ENCODE data around the gene PBX1.

Gene PBX1

DNA sequence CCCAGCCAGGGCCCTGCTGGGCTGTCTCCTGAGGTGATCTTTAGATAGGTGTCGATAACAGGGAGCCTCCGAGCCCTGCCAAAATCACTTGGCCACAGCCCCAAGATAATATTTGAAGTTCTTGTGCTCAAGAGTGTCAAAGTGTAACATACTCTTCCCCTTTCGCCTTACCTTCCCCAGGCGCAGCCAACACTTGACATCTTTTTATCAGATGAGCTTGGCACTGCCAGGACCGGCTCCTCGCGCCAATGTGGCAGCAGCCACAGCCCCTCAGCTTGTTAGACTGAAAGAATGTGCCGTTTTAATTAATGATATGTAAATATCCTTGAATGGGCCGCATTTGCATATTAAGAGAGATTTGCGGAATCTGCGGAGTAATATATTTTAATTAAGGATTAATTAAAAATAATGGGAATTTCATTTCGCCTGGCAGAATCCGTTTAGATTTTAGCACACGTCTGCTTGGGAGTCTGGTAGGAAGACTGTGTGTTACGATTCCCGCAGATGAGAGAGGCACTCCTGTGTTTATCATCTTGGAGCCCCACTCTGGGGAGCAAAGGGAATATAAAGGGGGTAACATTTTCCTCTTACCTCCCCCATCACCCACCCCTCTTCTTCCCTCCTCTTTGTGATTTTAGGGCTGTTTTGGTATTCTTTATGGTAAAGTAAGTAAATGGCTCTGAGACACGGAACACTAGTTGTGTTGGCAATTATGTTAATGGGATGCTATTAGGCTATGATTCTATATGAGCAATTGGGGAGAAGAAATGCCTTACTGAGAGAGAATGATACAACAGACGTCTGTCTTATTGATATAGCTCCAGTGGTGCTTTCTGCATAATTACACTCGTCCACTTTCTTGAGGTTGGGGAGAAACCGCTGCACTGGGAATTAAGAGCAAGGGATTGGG is 109.8 kb downstream of the PBX1 start:
- no peak for DNase-seq (ENCODE audit: low read depth in 2 of 2)

DNA sequence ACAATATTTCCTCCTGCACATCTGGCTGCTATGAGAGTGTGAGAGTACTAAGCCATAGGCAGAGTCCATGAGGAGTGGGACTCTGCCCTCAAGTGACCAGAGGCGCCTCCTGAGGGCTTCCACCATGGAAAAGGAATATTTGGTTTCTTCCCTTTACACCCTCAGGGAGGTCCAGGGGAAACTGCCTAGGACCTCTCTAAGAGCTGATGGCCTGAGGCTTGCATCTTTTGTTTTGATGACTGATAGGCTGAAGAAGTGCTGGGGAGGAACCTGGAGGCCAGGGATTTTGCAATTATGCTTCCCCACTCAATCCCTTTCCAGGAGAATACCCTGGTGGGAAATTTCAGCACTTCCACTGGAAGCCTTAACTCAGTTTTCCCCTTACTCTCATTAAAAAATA is 111.0 kb downstream of the PBX1 start:
- no peak for DNase-seq (ENCODE audit: low read depth in 2 of 2)

DNA sequence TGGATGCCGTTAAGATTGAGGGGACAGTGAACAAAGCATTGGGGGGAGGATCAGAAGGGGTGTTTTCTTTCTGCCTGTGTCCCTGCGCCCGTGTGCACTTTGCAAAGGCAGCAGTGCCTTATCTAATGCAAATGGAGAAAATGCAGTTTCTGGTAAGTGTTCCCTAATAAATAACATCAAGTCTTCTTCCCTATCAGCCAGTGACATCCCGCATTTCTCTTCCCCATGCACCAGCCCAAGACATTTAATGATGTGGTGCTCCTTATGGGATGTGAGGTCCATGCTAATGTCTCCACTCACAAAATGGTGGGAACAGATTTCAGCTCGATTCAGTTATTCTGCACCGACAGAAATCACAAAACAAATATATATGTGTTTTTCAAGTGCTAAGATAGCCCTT is 111.8 kb downstream of the PBX1 start:
- no peak for DNase-seq (ENCODE audit: low read depth in 2 of 2)

DNA sequence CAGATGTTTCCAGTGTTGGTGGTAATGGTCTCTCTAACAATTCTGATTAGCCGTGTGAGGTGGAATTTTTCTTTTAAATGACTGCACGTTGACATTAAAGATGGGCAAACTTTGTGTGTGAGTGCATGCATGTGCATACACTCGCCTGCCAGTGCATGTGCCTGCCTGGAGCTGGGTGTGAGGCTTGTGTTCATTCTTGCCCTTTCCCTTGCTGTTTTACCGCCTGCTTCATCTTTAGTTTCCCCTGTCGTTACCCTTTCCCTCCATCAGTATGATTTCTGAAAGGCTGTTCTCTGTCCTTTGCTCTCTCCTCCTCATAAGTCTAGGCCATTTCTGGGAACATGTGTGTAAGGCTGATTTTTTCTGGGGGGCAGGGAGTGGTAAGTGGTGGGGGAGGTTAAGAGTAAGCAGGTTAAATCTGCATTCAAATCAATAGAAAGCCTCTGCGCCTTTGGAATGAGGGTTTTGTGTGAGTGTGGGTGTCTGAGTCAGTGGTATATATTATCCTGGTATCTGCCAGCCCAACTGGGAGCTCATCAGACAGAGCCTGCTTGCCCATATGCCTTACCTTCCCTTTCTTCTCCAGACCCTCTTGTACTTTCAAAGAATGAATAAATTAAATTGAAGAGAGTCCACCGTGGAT is 112.5 kb downstream of the PBX1 start:
- no peak for DNase-seq (ENCODE audit: low read depth in 2 of 2)

DNA sequence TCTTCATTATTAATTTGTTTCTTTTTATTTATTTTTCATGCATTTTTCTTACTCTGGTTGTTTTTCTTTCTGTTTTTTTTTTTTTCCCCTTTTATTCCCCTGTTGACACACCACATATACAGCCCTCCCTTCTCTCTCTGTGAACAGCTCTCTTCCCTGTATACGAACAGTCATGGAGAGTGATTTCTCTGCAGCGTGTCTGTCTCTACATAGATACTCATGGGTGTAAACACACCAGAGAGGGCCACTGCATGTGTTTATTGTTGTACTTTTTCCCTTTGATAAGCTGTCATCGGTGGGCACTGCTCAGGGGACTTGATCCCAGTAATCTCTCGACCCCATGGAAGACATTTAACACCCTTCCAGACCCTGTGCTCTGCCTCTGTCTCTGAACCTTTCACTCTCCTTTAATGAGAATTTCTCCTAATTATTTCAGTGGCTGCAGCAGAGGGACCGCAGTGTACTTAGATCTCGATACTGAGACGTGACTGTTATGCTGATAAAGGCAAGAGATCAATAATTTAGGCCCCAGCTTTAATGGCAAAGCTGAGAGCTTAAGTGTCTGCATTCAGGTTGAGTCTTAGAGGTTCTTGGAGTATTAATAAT is 113.1 kb downstream of the PBX1 start:
- no peak for DNase-seq (ENCODE audit: low read depth in 2 of 2)

DNA sequence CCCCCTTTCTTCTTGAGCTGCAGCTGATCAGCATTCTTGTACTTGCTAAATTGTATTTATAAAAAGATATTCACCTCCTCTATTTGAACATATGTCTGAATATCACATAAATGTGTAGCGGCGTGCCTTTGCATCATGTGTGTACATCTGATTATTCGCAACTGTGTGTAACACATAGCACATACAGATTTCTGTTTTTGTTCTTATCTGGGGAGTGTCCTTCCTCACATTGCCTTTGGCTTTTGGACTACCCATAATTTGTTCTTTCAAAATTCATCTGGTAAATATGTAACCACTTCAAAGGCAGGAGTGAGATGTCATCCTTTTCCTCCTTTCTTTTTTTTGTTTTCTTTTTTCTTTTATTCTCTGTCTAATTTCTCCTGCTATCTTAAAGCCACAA is 113.6 kb downstream of the PBX1 start:
- DNase-seq (ENCODE audit: low read depth in 2 of 2) = no peak

DNA sequence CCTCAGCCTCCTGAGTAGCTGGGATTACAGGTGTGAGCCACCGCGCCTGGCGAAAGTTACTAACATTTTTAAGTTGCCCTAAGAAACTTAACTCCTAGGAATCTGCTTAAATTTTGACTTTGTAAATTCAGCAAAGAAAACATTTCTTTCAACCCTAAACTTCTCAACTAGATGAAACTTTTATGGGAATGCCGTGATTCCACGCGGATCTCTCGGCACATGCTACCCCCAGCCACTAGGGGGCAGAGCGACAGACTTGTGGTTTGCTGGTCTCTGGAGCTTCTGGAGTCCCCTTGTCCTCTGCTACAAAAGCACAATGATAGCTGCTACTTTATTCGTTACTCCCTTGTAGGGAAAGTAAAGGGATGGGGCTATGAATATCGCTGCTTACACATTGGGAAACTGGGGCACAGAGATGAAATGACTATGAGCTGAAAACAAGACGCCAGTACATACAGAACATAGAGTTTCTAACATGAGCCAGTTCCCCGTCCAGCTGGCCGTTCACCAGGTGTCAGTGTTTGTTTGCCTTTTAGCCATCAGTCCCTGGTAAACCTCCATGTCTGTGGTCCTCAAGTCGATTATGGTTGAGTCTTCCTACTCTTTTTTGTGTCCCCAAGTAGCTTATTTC is 114.7 kb downstream of the PBX1 start:
- no peak for DNase-seq (ENCODE audit: low read depth in 2 of 2)

DNA sequence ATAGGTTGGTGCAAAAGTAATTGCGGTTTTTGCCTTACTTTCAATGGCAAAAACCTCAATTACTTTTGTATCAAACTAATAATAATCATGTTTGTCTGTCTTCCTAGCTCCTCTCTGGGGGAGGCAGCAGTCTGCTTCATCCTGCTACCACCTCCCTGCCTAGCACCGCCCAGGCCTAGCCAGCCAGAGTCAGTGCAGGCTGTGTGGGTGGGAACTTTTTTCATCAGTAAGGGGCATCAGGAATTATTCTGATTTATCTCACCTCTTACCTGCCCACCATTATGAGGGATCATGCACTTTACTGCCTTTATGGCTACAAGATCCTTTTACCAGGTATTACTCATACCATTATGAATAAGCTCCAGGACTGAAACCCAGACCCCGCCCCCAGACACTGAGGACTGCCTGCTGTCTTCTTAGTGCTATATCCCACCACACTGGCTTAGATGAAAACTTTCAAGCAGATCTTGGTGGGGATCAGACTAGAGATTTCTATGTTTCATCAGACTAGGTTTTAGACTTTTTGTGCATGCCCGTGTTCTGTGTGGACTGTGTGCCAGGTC is 116.4 kb downstream of the PBX1 start:
- DNase-seq (ENCODE audit: low read depth in 2 of 2) = no peak

DNA sequence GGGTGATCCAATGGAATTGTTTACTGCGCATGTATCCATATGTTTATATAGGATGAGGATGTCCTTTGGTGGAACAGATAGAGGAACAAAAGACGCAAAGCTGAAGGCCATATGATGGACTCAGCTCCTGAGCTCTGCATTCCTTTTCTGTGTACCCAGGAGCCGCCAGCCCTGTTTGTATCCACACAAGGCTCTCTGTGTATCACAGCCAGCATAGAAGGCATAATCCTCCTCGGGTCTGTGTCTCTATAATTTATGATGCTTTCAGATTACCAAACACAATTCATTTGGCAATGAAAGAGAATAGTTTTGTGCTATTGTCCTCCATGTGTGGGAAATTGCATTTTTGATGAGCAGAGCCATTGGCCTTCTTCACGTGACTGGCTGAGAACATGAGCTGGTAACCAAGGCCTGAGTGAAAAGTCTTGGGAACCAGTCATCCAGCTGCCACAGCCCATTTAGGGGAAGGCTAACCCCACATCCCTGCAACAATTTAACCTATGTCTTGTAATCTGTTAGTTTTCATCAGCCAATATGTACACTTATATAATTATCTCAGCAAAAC is 119.2 kb downstream of the PBX1 start:
- DNase-seq (ENCODE audit: low read depth in 2 of 2) = no peak

DNA sequence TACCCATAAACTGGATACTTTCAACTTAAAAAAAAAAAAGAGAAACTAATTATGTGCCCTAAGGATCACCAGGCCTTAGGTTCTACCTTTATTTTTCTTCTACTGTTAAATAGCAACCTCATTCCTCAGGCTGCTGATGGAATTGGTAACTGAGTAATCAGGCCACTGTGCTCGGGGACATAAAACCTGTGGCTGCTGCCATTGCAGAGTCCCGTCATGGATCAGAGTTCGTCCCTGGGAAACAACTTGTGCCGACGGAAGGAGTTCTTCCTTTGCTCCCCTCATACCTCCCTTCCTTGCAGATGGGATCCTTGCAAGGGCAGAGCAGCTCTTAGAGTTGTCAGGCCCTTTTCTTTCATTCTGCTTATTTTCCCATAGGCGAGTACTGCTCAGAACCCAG is 123.6 kb downstream of the PBX1 start:
- DNase-seq (ENCODE audit: low read depth in 2 of 2) = no peak

DNA sequence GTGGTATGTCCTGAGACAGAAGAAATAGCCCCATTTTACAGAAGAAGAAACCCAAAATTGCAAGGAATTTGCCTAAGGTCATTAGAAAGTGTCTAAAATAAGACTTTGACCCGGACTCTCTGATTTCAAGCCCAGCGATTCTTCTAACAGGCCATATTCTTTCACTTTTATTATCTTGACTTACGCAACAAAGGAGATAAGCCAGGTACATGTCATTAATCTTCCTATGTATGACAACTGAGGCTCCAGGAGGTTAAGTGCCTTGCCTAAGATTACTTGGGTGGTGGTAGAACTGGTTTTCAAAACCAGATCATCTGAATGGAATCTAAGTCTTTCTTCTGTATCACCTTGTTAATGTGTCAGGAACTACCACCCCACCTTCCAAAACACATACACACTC is 124.3 kb downstream of the PBX1 start:
- no peak for DNase-seq (ENCODE audit: low read depth in 2 of 2)

DNA sequence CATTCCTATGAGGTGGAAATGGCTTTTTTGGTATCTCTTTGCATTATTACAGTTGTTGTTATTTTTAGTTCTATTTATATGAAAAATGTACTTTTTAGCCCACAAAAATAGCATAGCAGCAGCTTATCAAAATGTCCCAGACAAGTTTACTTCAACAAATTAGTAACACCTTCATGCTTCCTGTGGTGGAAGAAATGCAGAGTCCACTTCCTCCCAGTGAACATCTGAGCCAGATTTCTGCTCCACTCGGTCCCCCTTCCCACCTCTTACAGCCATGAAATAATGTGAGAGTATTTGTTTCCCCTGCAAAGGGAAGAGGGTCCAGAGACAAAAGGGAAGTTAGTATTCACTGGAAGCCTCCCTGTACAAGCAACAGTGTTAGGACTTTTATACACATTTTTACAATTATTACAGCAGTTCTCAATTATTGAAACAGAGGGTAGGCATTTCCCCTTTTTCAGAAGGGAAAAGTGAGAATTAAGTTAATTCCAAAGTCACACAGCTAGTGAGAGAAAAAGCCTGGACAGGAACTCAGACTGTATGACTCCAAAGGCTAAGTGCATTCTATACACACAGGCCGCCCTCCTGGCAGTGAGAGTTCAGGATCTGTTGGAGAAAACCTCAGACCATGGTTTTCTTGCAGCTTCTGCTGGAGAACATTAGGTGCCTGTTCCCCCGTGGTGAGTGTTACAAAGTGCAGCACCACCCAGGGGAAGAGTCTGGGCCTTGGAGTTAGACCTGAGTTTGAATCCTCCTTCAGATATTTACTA is 126.5 kb downstream of the PBX1 start:
- no peak for DNase-seq (ENCODE audit: low read depth in 2 of 2)

DNA sequence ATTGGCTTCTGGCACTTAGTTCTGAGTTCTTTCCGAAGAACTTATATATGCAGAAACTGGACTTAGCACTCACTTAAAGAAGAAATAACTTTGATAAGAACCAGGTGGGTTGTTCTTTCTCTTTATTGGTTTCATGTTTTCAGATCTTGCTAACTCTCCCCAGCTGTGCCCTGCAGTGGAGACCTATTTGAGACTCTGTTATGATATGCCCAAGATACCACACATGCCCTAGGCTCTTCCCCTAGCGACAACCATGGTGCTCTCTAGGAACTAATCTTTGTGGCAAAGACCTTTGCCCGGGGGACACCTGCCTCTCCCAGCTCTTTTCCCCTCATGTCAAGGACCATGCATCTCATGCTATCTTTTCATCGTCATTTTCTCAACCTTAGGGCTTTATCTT is 128.8 kb downstream of the PBX1 start:
- DNase-seq (ENCODE audit: low read depth in 2 of 2) = no peak

DNA sequence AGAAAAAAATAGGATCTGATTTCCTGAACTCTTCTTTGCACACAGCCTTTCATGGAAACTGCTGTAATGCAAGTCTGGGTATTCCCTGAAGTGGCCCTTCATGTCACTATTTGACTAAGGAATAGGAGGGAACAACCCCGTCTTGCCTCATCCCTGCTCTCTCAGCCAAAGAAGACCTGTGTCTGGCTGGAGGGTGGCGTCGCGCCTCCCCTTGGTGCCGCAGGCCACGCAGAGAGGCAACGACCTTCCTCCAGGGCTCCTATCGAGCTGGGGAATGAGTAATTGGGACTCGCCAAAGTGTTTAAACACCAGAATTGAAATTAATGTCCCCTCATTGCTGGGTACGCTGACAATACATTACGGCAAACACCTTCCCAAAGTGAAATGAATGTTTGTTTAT is 129.8 kb downstream of the PBX1 start:
- DNase-seq (ENCODE audit: low read depth in 2 of 2) = no peak

DNA sequence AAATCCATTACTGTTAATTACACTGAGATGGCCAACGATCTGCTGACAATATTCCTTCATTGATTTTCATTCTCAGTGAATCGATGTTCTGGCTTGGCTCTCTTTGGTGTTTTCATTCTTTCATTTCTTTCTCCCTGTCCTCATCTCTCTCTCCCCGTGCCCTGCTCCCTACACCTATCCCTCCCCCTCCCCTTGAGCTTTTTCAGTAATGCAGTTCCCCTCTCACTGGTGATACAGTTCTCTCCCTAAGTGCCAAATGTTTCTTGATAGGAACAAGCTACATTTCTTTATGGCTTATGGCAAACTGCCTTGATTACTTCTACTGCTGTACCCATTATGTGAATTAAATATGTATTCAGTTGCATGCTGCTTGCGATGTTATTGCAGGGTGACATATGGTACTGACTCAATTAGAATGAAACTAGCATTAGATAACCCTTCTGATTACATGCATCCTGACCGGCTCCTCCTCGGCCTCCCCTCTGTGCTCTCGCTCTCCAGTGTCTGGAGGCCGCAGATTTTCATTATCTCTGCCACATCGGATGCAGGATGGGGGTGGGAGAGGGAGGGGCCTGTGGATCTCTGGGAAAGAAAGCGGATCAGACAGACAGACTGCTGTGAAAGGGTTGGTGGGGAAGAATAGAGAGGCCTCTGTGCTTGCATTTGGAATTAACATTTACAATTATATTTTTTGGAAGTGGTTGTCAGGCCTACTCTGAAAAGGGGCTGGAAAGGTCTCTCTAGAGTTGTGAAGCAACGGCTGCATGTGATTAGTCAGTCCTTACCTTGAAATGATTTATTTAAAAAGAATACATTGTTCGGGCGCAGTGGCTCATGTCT is 130.9 kb downstream of the PBX1 start:
- DNase-seq (ENCODE audit: low read depth in 2 of 2) = no peak

DNA sequence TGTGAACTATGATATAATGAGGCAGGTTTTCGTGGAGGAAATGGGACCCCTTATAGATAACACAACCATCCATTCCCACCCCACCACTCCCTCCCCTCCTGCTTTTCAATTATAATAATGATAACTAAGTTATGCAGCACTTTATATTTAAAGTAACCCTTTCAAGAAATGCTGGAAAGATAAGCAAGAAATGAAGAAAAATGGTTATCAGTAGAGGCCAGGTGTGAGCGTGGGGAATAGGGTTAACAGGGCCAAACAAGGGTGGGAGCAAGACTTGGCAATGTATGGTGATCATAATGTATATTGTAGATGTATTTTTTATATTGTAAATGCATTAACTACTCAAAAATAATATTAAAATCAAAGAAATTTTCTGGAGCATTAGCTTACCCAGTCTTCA is 133.4 kb downstream of the PBX1 start:
- no peak for DNase-seq (ENCODE audit: low read depth in 2 of 2)

DNA sequence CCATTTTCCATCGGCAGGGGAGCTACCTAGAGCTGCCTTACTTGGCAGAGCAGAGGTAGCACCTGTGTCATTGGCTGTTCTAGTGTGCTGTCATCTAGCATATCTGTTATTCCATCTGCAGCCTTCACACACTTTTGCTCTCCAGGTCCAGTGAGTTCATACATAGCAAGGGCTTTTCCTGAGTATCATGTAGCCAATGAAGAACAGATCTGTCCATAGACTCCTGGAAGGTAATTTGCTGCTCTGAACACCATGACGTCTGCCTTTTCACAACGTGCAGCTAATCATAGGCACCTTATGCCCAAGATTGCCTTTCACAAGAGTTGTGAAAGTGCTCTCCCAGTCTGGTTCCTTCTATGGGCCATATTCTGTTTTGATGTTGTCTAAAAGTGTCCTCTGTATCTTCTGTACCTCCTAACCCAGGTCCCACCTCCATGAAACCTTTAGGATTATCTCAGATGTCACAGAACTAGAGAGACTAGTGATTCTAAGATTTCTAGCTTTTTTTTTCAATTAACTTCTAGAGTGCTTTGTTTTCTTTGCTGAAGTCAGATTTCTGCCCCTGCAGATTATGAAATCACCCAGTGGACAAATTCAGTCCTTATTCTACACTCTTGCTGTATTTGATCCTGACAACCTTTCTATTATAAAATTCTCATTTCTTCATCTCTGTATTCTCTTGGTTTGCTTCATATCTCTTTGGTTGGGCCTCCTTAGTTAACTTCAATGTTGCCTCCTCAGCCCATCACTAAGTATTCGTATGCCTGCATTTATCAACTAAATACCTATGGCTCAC is 134.8 kb downstream of the PBX1 start:
- no peak for DNase-seq (ENCODE audit: low read depth in 2 of 2)

DNA sequence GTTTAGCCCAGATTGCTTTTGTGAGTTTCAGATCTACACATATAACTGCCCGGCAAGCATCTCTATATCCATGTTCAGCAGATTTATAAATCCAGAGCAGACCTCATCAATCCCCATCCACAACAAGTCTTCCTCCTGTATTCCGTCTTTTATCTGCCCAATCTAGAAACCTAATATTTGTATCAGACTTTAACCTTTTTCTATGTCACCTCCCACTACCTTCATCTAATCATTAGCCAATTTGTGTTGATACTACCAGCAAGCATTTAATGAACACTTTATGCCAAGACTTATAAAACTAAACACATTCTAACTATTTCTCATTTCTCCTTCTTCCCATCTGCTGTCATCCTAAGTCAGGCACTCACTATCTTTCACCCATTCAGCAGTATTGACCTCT is 135.5 kb downstream of the PBX1 start:
- no peak for DNase-seq (ENCODE audit: low read depth in 2 of 2)

DNA sequence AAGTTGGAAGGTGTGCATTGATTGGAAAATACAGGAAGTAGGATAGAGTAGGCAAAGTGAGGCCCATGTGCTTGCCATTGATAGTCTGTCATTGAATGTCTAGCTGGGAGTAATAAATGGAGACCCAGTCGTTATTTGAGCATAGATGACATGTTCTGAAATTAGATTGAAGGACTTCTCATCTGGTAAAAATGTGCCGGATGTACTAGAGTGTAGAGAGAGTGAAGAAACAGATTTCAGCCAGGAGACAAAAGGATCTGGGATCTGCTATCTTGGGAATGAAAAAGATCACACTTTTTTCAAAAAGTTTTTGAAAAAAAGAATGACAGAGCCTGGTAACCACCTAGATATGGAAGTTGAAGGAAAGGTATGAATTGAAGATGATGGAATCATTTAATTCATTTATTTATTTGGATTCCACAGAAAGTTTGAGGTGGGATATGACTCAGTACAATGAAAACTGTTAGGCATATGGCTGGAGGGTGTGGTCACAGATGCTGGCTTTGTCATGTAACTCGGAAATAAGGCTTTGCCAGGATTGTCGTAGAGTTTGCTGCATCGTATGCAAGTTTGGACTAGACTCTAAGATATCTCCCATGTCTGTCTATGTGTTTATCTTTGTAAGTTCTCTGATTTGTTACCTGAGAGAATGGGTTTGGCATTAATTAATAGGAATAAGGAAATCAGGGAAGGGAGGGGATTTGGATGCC is 137.1 kb downstream of the PBX1 start:
- no peak for DNase-seq (ENCODE audit: low read depth in 2 of 2)
